ENCODE results near the gene TAS2R50. TPM values are rescaled to one million over a fixed set of nuclear protein-coding genes. Genes with fewer than 3 reads are reported as not detected.

Gene TAS2R50
- total RNA-seq, 4 donors from 2014 or later: 4.1 to 7.1 (median 4.9) TPM; not detected in 1

- intact Hi-C loops (cut with DNase I; ENCODE audit: low total_unique reads) (no loop called here), in situ Hi-C loops (cut with MboI; ENCODE audit: low pct_ligation_motif_present in 1 of 4, low pct_unique_long_range_greater_than_20kb in 1 of 4, low sequenced_read_pairs in 3 of 4) (no loop called here)
- H3K27ac ChIP-seq: no peak within 1 kb of the TSS
- no peaks in the 10 kb centered on the region for H3K36me3 ChIP-seq
- peaks cover 0 to 2% (median 0%) of the 10 kb centered on the region in 4 donors for H3K4me1 ChIP-seq
- TF ChIP-seq POLR2A (IDR thresholded peaks at IDR 0.05) (no peak), EP300 (IDR thresholded peaks at IDR 0.05; ENCODE audit: low read depth) (no peak), POLR2AphosphoS5 (IDR thresholded peaks at IDR 0.05) (no peak), CTCF (IDR thresholded peaks at IDR 0.05) (no peak)
- H3K9me3 ChIP-seq: no peaks in the 10 kb centered on the region
- no peak for DNase-seq
- no peak within 1 kb of the TSS for H3K4me3 ChIP-seq
- H3K27me3 ChIP-seq: no peaks in the 10 kb centered on the region
- 63 to 80% methylated on average over 1 of the region's 1 CpG for WGBS, 2 donors (ENCODE audit: low coverage in 1 of 2)
Measured at GRCh38 chr12:11022520-11022919, 35.8 kb upstream of the TAS2R50 start, which contains the start of gene TAS2R19. Gene TAS2R19, minus strand, starts transcription at chr12:11022620. Its CDS starts 49 bp downstream, at chr12:11022571.

- peaks cover 0 to 24% (median 14%) of the 10 kb centered on the region in 4 donors for H3K4me1 ChIP-seq
- DNase-seq: peak; percentile 16
- H3K9me3 ChIP-seq: no peaks in the 10 kb centered on the region
- H3K36me3 ChIP-seq: no peaks in the 10 kb centered on the region
- in situ Hi-C loops (cut with MboI; ENCODE audit: low pct_ligation_motif_present in 1 of 4, low pct_unique_long_range_greater_than_20kb in 1 of 4, low sequenced_read_pairs in 3 of 4) (loop anchor here in 3 of 4 donors (5.0 kb wide), 1 partner anchor 55 kb away; no protein-coding TSS in a partner anchor), intact Hi-C loops (cut with DNase I; ENCODE audit: low total_unique reads) (no loop called here)
- TF ChIP-seq POLR2A (IDR thresholded peaks at IDR 0.05): no peak
- no peak for TF ChIP-seq EP300 (IDR thresholded peaks at IDR 0.05; ENCODE audit: low read depth)
- TF ChIP-seq CTCF (IDR thresholded peaks at IDR 0.05): no peak
- no peak for TF ChIP-seq POLR2AphosphoS5 (IDR thresholded peaks at IDR 0.05)
- WGBS, 2 donors (ENCODE audit: low coverage in 1 of 2): 33 to 67% methylated on average over 1 of the region's 1 CpG
- no peaks in the 10 kb centered on the region for H3K27me3 ChIP-seq
- no peak overlapping the region for H3K4me3 ChIP-seq
- H3K27ac ChIP-seq: peak overlapping the region; percentile 61 to 73 (median 69)
Measured at GRCh38 chr12:11016937-11017336, 30.2 kb upstream of the TAS2R50 start.

- Histone ChIP-seq H3K4me3 (no peak overlapping the region), H3K36me3 (no peaks in the 10 kb centered on the region), H3K27ac (peak overlapping the region; percentile 61 to 73 (median 69)), H3K27me3 (no peaks in the 10 kb centered on the region), H3K9me3 (no peaks in the 10 kb centered on the region), H3K4me1 (peaks cover 0 to 24% (median 14%) of the 10 kb centered on the region in 4 donors)
- DNase-seq: peak; percentile 57
- intact Hi-C loops (cut with DNase I; ENCODE audit: low total_unique reads) (no loop called here), in situ Hi-C loops (cut with MboI; ENCODE audit: low pct_ligation_motif_present in 1 of 4, low pct_unique_long_range_greater_than_20kb in 1 of 4, low sequenced_read_pairs in 3 of 4) (loop anchor here in 3 of 4 donors (5.0 kb wide), 1 partner anchor 56 kb away; no protein-coding TSS in a partner anchor)
- TF ChIP-seq CTCF (IDR thresholded peaks at IDR 0.05): no peak
- TF ChIP-seq POLR2AphosphoS5 (IDR thresholded peaks at IDR 0.05): peak in 1 of 3 donors; percentile 34
- WGBS, 2 donors (ENCODE audit: low coverage in 1 of 2): 73 to 78% methylated on average over 4 of the region's 4 CpGs
Measured at GRCh38 chr12:11015775-11016430, 29.2 kb upstream of the TAS2R50 start.

- TF ChIP-seq EP300 (IDR thresholded peaks at IDR 0.05; ENCODE audit: low read depth): no peak
- TF ChIP-seq POLR2AphosphoS5 (IDR thresholded peaks at IDR 0.05): no peak
- TF ChIP-seq CTCF (IDR thresholded peaks at IDR 0.05): no peak
- TF ChIP-seq POLR2A (IDR thresholded peaks at IDR 0.05): no peak
- H3K27me3 ChIP-seq: no peaks in the 10 kb centered on the region
- peaks cover 0 to 24% (median 14%) of the 10 kb centered on the region in 4 donors for H3K4me1 ChIP-seq
- no peak for DNase-seq
- intact Hi-C loops (cut with DNase I; ENCODE audit: low total_unique reads) (loop anchor here (5.0 kb wide), 1 partner anchor 873 kb away; no protein-coding TSS in a partner anchor), in situ Hi-C loops (cut with MboI; ENCODE audit: low pct_ligation_motif_present in 1 of 4, low pct_unique_long_range_greater_than_20kb in 1 of 4, low sequenced_read_pairs in 3 of 4) (no loop called here)
- no peaks in the 10 kb centered on the region for H3K36me3 ChIP-seq
- no peak overlapping the region for H3K27ac ChIP-seq
- no peak overlapping the region for H3K4me3 ChIP-seq
- H3K9me3 ChIP-seq: no peaks in the 10 kb centered on the region
Measured at GRCh38 chr12:11014234-11014633, 27.5 kb upstream of the TAS2R50 start.
